NCI-H2196 treated with DMSO at 0.1 percent for 48 hours (cell line): ENCODE data around the gene PCCA.
"Not testable (repeated sequence)": the region's sequence is repeated elsewhere in the genome, so short reads cannot be mapped to it uniquely, and the experiment has no call there.

ENCODE experiments used
- DNase-seq: peaks from one replicate; lab custom pipeline; 2025; ENCODE audit not compliant: unreplicated experiment; lab: John Stamatoyannopoulos, UW

Gene PCCA

GRCh38 chr13:100234524-100235136 is 145.7 kb downstream of the PCCA start:
- no peak for DNase-seq

DNA sequence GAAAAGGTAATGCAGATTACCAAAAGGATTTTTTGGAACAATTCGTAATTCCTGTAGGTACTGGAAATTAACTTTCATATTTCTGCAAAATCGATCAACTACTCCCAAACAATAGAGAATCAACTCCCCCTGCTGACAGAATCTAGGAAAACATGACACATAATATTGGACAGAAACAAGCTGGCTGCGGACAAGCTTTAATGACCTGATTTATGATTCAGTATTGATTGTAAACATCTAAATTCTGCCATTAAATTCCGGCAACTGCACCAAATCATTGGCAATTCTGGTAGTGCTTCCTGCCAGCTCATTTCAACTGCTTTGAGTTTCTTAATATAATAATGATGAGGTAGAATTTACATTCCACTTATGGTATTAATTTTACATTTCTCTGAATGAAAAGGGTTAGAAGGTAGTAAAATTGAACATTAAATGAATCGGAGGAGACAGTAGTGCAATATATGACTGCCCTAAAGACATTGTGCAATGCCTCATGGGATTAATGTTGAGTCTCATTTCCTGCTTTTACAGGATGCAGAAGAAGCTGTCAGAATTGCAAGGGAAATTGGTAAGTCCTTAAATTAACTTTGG is 146.5 kb downstream of the PCCA start:
- no peak for DNase-seq

- no peak for DNase-seq
These were observed 151.4 kb downstream of the PCCA start for GRCh38 chr13:100240109-100240779.

- DNase-seq = no peak
These were observed 155.5 kb downstream of the PCCA start for GRCh38 chr13:100244431-100244830.

GRCh38 chr13:100245104-100245503 is 156.2 kb downstream of the PCCA start:
- no peak for DNase-seq

DNA sequence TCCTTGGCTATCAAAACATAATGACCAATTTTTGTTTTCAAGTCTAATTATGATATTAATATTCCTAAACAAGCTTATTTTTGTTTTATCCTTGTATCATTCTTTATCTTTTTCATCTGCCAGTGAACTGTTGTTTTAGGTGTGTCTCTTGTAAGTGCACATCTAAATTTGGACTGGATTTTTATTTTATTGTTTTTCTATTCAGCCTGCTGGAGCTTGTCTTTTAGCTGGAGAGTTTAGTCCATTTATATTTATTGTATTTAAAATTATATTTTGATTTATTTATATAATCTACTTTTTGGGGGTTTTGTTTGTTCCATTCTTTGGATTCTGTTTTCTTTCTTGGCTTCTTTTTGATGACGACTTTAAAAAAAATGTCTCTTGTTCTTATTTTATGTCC is 159.0 kb downstream of the PCCA start:
- no peak for DNase-seq

- DNase-seq = no peak
These were observed 165.1 kb downstream of the PCCA start for GRCh38 chr13:100254002-100254401.

DNA sequence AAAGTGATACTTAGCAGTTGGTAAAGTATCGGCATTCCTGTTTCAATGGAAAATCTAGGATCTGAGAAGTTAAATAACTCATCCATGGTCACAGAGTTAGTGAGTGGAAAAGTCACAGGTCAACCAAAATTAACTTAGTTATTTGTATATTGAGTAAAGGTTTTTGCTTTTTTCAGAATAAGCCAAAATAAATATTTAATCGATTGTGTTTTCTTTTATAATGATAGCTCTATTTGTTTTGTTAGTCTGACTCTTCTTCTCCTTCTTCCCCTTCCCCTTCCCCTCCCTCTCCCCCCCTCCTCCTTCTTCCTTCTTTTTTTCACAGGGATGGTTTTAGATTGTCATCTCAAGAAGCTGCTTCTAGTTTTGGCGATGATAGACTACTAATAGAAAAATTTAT is 173.5 kb downstream of the PCCA start:
- DNase-seq = no peak

DNA sequence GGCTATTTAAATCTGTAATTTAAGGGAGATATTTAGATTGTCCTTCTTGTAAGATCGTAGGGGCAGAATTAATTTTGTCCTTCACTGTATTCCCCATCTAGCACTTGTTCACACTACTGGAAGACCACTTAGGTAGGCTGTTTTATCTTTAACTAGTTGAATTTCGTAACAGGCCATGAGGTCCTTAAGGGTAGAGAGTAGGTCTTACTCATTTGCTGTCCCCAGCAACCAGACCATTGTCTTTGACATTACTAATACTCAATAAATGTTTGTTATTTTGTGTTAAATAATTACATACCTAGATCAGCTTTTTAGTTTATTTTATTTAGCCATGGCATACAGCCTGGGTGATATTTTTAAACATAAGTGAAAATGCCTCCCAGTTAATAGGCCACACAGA is 177.1 kb downstream of the PCCA start:
- no peak for DNase-seq

DNA sequence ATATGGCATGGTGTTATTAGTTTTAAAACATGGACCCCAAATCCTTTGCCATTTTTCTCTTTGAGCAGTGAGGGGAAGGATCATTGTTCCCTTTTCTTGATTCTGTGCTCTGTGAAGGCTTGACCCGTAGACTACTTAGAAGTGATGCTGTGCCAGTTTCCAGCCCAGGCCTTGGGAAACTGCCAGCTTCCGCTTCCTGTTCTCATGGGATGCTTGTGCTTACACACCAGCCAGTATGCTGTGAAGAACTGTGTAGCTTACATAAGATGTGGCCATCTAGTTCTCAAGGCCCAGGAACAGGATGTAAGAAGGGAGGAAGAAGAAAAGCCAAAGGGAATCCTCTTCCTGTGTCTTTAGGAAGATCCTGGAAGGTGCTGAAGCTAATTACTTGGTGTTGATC is 180.9 kb downstream of the PCCA start:
- DNase-seq = no peak

- no peak for DNase-seq
These were observed 184.2 kb downstream of the PCCA start for GRCh38 chr13:100273138-100273537.

- no peak for DNase-seq
These were observed 184.7 kb downstream of the PCCA start for GRCh38 chr13:100273552-100273951.

- no peak for DNase-seq
These were observed 186.1 kb downstream of the PCCA start for GRCh38 chr13:100274942-100275506.

GRCh38 chr13:100275746-100276145 is 186.9 kb downstream of the PCCA start:
- DNase-seq = no peak

DNA sequence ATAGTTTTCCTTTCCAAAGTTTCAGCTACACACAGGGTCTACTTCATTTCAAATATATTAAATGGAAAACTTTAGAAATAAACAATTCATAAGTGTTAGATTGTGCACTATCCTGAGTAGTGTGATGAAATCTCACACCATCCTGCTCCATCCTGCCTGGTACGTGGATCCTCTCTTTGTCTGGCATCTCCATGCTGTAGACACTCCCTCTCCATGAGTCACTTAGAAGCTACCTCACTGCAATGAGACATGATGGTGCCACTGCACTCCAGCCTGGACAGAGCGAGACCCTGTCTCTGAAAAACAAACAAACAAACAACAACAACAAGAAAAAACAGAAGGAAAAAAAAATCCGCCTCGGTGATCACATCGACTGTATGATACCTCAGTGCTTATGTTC is 191.8 kb downstream of the PCCA start:
- no peak for DNase-seq

GRCh38 chr13:100282306-100282705 is 193.4 kb downstream of the PCCA start:
- DNase-seq = not testable (repeated sequence)

- DNase-seq = no peak
These were observed 201.4 kb downstream of the PCCA start for GRCh38 chr13:100290165-100290801.

DNA sequence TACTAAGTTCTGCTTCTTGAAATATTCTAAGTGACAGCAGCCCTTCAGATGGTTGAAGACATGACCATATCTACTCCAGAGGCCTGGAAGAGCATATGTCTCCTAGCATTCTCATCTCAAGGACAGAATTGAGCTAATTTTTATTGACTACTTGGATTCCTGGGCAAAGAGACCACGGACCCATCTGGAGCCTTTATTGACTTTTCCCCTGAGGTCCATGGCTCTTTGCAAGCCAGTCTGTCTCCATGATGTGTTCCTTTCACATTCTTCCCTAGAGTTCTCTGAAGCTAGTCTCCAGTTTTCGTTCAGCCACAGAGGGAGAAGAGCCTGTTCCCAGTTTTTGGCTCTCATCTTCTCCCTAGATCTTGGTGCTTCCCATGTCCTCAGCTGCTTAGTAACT is 202.7 kb downstream of the PCCA start:
- DNase-seq = no peak

- DNase-seq = no peak
These were observed 208.5 kb downstream of the PCCA start for GRCh38 chr13:100297413-100297812.

DNA sequence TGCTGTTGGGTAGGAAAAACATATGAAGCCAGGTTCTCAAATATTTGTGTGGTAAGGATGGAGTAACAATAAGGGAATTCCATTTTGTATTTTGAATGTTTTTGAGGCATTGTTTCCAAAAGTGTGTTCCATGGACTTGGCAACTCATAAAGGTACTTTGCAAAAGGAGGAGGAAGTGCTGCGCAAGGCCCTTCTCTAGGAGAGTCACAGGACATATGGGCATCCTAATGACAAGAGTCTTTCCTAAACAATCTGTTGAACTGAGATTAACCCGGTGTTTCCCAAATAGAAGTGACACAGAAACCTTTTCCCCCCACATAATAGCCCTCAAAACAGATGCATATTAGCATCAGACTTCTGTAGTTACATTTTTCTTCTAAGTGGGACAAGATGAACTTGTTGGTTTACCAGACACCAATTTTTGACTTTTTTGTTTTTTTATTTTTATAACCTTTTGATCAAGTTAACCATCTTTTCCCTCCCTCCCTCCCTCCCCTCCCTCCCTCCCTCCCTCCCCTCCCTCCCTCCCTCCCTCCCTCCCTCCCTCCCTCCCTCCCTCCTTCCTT is 209.3 kb downstream of the PCCA start:
- DNase-seq = no peak

DNA sequence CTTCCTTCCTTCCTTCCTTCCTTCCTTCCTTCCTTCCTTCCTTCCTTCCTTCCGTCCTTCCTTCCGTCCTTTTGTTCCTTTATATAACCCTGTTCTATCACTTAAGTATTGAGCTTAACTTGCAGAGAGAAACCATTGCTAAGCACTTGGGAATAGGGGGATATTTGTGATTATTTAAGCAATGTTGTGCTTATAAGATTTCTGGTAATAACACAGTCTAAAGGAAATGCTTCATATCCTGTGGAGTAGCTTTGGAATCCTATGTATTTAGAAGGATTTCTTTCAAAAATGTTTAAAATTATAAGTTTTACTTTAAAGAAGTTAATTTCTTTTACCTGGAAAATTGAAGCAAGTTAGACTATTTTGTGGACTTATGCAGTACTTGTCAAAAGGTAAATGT is 209.8 kb downstream of the PCCA start:
- DNase-seq = no peak

- DNase-seq = no peak
These were observed 211.3 kb downstream of the PCCA start for GRCh38 chr13:100300243-100300642.
